ENCODE data around the gene CRHR1. TPM values are rescaled to one million over a fixed set of nuclear protein-coding genes. Genes with fewer than 3 reads are reported as not detected.

Gene CRHR1
- total RNA-seq, 1 donor from 2014 or later: not detected

GRCh38 chr17:45786349-45786748 is 2.2 kb downstream of the CRHR1 start:
- Histone ChIP-seq H3K27ac (no peak overlapping the region), H3K27me3 (peaks cover 22% of the 10 kb centered on the region), H3K4me1 (peaks cover 12 to 17% of the 10 kb centered on the region in 2 donors), H3K36me3 (no peaks in the 10 kb centered on the region), H3K9me3 (no peaks in the 10 kb centered on the region), H3K4me3 (no peak overlapping the region)
- intact Hi-C loops (cut with DNase I): no loop called here
- no peak for TF ChIP-seq CTCF (IDR thresholded peaks at IDR 0.05)
- DNase-seq (ENCODE audit: low spot score in 2 of 2): no peak

- no peaks in the 10 kb centered on the region for H3K36me3 ChIP-seq
- no peak overlapping the region for H3K4me3 ChIP-seq
- DNase-seq (ENCODE audit: low spot score in 2 of 2): no peak
Measured at GRCh38 chr17:45787044-45787443, 2.9 kb downstream of the CRHR1 start.

GRCh38 chr17:45787656-45788055 is 3.5 kb downstream of the CRHR1 start:
- intact Hi-C loops (cut with DNase I): no loop called here
- no peak overlapping the region for H3K4me3 ChIP-seq
- H3K36me3 ChIP-seq: no peaks in the 10 kb centered on the region
- H3K27me3 ChIP-seq: peaks cover 22% of the 10 kb centered on the region
- DNase-seq (ENCODE audit: low spot score in 2 of 2): no peak
- H3K9me3 ChIP-seq: no peaks in the 10 kb centered on the region
- peaks cover 12 to 17% of the 10 kb centered on the region in 2 donors for H3K4me1 ChIP-seq
- H3K27ac ChIP-seq: no peak overlapping the region
- TF ChIP-seq CTCF (IDR thresholded peaks at IDR 0.05): no peak

More at GRCh38 chr17:45787044-45787443, 2.9 kb downstream of the CRHR1 start:
- Histone ChIP-seq H3K9me3 (no peaks in the 10 kb centered on the region), H3K27me3 (peaks cover 22% of the 10 kb centered on the region), H3K27ac (no peak overlapping the region), H3K4me1 (peaks cover 12 to 17% of the 10 kb centered on the region in 2 donors)
- intact Hi-C loops (cut with DNase I): no loop called here
- TF ChIP-seq CTCF (IDR thresholded peaks at IDR 0.05): no peak

GRCh38 chr17:45788057-45788456 is 3.9 kb downstream of the CRHR1 start:
- H3K4me1 ChIP-seq: peaks cover 12 to 17% of the 10 kb centered on the region in 2 donors
- H3K4me3 ChIP-seq: no peak overlapping the region
- DNase-seq (ENCODE audit: low spot score in 2 of 2): no peak
- no peak for TF ChIP-seq CTCF (IDR thresholded peaks at IDR 0.05)
- H3K9me3 ChIP-seq: no peaks in the 10 kb centered on the region
- intact Hi-C loops (cut with DNase I): no loop called here
- no peaks in the 10 kb centered on the region for H3K36me3 ChIP-seq
- no peak overlapping the region for H3K27ac ChIP-seq
- peaks cover 19% of the 10 kb centered on the region for H3K27me3 ChIP-seq

- no peaks in the 10 kb centered on the region for H3K9me3 ChIP-seq
- H3K27me3 ChIP-seq: peaks cover under 1% of the 10 kb centered on the region
- no peak overlapping the region for H3K27ac ChIP-seq
- no peak for TF ChIP-seq CTCF (IDR thresholded peaks at IDR 0.05)
- no peaks in the 10 kb centered on the region for H3K36me3 ChIP-seq
- H3K4me1 ChIP-seq: peaks cover 0 to 5% of the 10 kb centered on the region in 2 donors
- no peak for DNase-seq (ENCODE audit: low spot score in 2 of 2)
- intact Hi-C loops (cut with DNase I): no loop called here
- H3K4me3 ChIP-seq: no peak overlapping the region
Measured at GRCh38 chr17:45789874-45790273, 5.8 kb downstream of the CRHR1 start.
